GM10266 (cell line): ENCODE data around the gene MLF1.

Experiments
- DNase-seq: peaks from one replicate; pipeline ENCODE4 v3.0.0; 2012; ENCODE audit errors: extremely low spot score
- TF ChIP-seq, protein P1 (sequence below): IDR thresholded peaks from 2 replicates; pipeline ENCODE4 v1.5.1; 2012; ENCODE audit warnings: mild to moderate bottlenecking, low read depth; ENCODE audit not compliant: control insufficient read depth, insufficient read depth; ENCODE audit errors: missing control alignments

The MLF1 gene

DNA sequence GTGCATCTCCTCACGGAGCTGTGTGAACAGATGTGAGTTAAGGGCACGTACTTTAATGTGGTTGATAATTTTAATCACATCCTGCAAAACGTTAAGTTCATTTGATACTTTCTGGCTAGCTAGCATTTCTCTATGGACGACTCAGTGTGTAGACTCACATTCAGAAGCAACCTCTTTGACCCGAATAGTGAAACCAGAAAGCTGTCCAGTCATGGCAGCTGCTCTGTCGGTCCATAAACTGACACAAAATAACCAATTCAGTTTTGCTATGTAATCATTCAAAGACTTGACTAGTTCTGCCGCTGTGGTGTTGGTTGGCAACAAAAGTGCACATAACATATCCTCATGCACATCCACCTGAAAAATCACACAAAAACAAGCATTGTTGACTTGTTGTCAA lies 69.7 kb downstream of the MLF1 start:
- TF ChIP-seq, protein P1, sequence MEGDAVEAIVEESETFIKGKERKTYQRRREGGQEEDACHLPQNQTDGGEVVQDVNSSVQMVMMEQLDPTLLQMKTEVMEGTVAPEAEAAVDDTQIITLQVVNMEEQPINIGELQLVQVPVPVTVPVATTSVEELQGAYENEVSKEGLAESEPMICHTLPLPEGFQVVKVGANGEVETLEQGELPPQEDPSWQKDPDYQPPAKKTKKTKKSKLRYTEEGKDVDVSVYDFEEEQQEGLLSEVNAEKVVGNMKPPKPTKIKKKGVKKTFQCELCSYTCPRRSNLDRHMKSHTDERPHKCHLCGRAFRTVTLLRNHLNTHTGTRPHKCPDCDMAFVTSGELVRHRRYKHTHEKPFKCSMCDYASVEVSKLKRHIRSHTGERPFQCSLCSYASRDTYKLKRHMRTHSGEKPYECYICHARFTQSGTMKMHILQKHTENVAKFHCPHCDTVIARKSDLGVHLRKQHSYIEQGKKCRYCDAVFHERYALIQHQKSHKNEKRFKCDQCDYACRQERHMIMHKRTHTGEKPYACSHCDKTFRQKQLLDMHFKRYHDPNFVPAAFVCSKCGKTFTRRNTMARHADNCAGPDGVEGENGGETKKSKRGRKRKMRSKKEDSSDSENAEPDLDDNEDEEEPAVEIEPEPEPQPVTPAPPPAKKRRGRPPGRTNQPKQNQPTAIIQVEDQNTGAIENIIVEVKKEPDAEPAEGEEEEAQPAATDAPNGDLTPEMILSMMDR: no peak
- no peak for DNase-seq

DNA sequence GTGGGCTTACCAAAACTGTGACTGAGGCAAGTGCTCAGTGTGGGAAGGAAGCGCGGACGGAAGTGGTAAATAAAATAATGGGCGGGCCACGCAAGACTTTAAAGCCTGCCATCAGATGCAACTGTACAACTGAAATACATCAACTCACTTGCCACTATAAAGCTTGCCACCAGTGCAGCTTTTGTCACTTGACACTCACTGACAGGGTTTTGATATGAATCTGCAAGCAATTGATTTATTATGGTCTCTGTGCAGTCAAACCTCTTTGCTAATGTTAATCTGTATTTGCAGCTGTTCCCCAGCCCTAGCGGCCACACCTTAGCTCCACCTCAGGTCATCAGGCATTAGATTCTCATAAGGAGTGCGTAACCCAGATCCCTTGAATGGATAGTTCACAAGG lies 71.0 kb downstream of the MLF1 start:
- DNase-seq: no peak
- TF ChIP-seq, protein P1: no peak

DNA sequence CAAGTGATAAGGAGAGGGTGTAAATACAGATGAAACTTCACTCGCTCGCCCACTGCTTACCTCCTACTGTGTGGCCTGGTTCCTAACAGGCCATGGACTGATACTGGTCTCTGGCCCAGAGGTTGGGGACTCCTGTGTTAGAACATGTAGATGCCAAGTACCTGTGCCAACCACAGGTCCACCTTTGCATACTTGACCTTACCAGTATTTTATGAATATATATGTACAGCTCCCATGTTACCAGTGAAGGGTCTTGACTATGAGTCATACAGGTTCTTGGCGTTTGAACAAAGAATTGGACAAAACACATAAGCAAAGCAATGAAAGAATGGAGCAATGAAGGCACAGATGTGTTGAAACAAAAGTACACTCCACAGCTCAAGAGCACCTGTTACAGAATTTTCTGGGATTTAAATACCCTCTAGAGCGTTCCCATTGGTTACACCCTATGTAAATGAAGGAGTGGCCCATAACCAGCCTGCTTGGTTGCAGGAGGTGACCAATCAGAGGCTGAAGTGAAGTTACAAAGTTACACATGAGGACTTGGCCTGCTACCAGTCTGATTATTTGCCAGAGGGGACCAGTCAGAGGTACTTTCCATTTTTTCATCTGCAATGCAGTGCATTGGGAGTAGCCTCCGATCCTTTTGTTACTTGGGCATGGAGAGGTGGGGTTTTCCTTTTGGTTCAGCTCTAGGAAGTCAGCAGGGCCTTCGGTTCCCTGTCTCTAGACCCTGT lies 71.6 kb downstream of the MLF1 start:
- TF ChIP-seq, protein P1: no peak
- no peak for DNase-seq

DNA sequence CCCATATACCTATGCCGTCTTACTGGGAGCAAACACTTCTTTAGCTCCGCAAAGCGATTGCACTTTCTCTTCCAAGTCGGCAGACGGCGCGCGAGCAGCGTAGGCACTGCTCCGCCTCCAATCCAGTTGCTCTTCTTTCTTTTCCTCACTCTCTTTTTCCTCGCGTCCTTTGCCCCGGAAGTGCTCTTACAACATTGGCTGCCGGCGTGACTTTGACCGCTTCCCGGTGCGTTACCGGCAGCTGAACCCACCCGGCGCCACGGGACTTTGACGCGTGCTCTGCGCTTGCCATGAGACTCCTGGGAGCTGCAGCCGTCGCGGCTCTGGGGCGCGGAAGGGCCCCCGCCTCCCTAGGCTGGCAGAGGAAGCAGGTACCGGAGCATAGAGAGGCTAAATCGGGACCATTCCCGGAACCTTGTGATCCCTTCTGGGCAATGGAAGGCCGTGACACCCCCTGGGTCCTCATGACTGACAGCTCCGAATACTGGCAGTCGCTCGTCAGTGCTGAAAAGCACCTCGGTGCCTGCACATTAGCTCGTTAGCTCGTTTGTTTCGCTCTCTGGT lies 73.4 kb downstream of the MLF1 start, which contains the start of gene GFM1:
Gene GFM1 (plus strand): TSS at position 183 of the 564 bp plus-strand sequence. CDS start 108 bp downstream, at position 291.
- peak; percentile 84 for DNase-seq
- TF ChIP-seq, protein P1: peak; percentile 99

DNA sequence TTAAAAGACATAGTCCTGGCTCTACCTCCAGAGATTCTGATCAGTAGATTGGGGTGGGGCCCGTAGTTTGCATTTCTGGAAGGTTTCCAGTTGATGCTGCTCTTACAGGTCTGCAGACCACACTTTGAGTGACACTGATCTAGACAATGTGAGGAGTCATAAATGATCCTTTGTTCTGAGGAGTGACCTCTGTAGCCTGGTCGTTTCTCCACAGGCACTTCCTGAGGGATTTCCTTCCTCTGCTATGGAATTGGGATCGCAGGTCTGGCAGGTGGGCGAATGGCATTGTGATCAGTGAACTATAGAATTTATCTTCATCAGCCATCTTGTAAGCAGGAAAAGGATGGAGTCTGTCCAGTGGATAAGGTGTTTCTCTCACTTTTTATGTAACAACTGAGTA lies 78.8 kb downstream of the MLF1 start:
- no peak for DNase-seq
- TF ChIP-seq, protein P1: no peak

DNA sequence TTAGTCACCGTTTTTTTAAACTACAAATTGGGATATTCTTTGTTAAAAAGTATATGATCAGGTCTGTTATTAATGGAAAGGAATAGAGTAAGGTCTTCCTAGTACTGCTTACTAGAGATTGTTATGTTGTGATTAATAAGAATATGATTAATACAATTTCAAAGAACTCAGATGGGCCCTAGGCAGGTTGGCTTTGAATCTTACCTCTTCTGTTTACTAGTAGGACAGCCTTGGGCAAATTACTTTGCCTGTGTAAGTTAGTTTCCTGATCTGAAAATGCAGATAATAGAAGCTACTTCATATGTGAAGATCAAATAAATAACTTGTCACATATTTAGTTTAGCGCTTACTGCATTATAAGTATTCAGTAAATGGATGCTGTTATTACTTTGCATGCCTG lies 80.2 kb downstream of the MLF1 start:
- TF ChIP-seq, protein P1: no peak
- DNase-seq: no peak

DNA sequence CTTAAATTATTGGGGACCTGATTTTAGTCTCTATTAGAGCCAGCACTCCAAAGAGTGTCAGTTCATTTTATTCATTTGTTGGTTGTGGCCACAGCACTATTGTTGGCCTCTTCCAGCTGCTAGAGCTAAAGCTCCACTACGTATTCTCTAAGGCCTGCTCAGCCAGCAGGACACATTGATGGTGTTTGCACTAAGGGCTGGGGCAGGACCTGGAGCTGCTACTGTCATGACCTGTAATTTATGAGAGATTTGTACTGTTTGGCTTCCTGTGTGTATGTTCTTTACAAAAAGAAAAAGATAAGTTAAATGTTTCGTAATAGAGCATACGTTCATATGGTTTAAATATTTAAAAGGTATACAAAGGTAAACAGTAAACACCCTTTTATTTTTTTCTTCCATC lies 81.5 kb downstream of the MLF1 start:
- DNase-seq: no peak
- TF ChIP-seq, protein P1: no peak
